NCI-H526 treated with DMSO at 0.1 percent for 48 hours (cell line): ENCODE data around the gene EDDM13.
"Not testable (repeated sequence)": the region's sequence is repeated elsewhere in the genome, so short reads cannot be mapped to it uniquely, and the experiment has no call there.

Source experiments
- DNase-seq: peaks from one replicate; lab custom pipeline; 2025; lab: John Stamatoyannopoulos, UW

EDDM13 gene, protein sequence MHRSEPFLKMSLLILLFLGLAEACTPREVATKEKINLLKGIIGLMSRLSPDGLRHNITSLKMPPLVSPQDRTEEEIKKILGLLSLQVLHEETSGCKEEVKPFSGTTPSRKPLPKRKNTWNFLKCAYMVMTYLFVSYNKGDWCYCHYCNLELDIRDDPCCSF

DNA sequence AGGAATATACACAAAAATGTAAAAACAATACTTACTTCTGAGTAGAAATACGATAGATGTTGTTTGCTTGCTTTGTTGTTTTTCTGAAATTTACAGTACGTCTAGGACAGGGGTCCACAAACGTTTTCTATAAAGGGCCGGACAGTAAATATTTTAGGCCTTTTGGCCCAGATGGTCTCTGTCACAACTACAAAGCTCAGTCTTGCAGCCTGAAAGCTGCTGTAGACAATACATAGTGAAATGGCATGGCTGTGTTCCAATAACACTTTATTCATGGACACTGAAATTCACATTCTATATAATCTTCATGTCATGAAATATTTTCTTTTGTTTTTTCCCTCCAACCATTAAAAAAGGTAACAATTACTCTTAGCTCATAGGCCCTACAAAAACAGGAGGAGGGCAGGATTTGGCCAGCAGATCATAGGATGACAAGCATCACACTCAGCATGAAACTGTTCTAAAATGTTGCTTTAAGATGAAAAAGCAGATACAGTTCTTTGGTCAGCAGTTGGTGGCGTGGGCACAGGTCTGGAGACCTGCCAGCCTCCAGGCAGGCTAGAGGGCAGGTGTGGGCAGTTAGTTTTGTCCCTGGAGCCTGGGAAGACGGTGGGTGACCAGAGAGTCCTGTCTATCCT, at the start of gene EDDM13:
Gene EDDM13, plus strand, starts transcription at position 588 of the 638 bp plus-strand sequence. CDS start 87 bp downstream, outside the sequence.
- no peak for DNase-seq

DNA sequence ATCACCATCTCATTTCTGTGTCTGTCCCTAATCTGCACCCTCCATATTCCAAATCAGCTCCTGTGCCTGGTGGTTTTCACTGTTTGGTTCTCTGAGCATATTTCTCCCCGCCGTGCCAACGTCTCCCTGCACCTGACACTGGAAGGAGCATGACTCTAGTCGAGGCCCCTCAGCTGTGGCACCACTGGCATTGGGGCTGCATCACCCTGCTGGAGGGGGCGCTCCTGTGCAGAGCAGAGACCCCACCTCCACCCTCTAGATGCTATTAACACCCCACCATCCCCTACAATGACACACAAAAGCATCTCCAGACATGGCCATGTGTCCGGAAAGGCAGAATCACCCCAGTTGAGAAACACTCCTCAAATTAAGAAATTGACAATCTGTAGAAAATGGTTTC, 49.6 kb upstream of the EDDM13 start:
- no peak for DNase-seq

DNA sequence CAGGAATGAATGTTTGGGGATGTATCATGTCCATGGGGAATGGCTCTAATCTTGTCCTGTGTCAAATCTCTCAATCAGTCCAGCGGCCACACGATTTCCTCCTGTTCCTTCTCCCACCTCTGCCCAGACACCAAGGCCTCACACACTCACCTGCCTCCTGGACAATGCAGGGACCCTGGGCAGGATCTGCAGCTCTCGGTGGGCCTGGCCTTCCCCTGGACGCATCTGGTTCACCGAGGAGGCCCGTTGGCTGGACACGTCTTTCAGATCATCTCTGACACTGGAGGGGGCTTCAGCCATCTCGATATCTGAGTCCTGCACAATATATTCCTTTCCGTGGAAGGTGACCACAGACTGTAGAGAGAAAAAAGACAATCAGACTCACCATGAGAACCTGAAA, 49.1 kb upstream of the EDDM13 start:
- DNase-seq: no peak

DNA sequence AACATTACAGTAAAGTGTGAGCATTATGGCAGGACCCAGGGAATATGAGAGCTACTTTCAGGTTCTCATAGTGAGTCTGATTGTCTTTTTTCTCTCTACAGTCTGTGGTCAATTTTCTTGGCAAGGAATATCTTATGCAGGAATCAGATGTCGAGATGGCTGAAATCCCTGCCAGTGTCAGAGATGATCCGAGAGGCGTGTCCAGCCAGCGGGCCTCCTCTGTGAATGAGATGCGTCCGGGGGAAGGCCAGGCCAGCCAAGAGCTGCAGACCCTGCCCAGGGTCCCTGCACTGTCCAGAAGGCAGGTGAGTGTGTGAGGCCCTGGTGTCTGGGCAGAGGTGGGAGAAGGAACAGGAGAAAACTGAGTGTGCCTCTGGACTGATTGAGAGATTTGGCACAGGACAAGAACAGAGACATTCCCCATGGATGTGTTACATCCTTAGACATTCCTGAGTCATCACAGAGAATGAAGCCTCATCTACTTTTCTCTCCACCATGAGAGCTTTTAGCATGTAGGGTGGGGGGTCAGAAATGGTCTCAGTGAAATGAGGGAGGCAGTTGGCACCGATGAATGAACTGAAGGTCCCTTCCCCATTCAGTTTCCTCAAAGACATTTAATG, 27.3 kb upstream of the EDDM13 start:
- DNase-seq: no peak

DNA sequence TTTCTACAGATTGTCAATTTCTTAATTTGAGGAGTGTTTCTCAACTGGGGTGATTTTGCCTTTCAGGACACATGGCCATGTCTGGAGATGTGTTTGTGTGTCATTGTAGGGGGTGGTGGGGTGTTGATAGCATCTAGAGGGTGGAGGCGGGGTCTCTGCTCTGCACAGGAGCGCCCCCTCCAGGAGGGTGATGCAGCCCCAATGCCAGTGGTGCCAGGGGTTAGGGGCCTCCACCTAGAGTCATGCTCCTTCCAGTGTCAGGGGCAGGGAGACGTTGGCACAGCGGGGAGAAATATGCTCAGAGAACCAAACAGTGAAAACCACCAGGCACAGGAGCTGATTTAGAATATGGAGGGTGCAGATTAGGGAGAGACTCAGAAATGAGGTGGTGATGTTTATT, 26.8 kb upstream of the EDDM13 start:
- DNase-seq: not testable (repeated sequence)

DNA sequence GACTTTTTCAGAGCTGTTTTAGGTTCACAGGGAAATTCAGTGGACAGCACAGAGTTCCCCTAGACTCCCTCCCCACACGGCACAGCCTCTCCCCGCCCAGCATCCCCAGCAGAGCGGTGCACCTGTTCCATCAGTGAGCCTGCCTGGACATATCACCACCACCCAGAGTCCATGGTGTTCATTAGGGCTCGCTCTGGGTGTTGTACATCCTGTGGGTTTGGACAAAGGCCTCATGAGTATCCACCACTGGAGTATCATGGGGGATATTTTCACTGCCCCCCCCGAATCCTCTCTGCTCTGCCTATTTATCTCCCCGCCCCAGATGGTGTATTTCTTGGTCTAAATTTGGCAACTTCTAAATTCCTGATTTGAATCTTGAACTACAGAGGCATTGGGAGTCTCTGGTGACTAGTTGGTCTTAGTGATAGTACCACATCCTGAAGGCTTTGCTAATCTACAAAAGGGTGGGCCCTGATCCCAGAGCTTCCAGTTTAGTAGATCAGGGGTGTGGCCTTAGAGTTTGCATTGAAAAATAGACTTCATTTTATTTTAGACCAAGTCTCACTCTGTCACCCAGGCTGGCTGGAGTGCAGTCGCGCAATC, 23.7 kb upstream of the EDDM13 start:
- not testable (repeated sequence) for DNase-seq

DNA sequence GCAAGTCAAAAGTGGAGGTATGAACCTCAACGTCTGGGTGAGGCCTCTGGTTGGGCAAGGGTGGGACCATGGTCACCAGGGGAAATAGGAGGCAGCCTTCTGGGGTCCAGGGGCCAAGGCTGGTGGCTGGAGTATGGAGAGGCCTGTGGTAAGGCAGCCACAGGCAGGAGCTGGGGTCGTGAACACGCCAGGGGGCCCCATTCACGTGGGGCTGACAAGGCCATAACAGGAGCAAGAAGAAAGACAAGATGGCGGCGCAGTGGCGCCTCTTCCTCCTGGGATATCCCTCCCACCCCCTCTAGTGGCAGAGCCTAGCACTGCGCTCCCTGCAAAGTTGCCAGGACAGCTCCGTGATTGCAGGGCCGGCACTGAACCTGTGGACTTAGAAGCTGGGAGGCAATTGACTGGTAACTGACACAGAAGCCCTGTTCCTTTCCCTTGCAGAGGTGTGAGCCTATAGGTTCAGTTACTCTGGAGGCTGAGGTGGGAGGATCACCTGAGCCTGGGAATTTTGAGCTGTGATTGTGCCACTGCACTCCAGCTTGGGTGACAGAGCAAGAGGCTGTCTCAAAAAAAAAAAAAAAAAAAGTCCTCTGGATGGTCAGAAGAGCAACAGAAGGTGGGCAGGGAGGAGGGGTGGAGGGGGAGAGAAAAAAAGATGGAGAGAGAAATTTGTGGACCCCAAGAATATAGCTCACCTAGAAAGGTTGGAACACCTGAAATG, 19.7 kb upstream of the EDDM13 start:
- peak; percentile 22 for DNase-seq

DNA sequence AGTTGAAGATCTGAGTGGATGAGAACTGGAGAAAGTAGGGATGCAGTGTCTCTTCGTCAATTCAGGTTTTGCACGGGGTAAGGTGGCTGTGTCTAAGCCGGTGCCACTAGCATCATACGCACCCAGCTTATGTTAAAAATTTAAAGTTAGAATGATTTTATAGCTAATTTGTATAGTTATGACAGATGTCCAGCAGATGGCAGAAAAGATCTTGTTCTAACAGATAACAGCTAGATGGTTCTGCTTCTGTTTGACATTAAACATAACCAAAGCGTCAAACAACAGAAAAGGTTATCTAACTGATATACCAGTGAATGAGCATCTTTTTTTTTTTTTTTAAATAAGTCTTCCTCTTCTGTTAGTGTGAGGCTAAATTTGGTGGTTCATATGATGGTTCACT, 18.8 kb upstream of the EDDM13 start:
- peak; percentile 68 for DNase-seq

DNA sequence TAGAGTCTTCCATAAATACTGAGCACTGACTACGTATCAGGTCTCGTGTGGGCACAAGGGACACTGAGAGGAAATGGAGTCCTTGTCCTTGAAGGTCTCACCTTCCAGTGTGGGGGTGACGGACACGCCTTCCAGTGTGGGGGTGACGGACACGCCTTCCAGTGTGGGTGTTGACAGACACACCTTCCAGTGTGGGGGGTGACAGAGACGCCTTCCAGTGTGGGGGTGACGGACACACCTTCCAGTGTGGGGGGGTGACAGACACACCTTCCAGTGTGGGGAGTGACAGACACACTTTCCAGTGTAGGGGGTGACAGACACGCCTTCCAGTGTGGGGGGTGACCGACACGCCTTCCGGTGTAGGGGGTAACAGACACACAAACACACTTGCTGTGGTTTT, 14.3 kb upstream of the EDDM13 start:
- DNase-seq: no peak

DNA sequence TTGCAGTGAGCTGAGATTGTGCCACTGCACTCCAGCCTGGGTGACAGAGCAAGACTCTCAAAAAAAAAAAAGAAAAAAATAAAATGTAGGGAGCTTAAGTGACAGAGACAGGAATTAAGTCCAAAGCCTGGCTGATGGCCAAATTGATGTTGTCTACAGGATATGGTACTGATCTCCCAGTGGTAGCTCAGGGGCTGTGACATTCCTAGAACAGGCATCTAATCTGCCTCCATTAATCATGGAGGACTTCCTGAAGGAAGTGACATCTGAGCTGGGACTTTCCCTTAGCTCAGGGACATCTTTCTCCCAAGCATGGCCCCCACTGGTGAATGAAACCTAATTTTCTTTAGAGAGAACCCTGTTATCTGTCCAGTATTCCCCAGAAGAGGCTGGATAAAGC, 11.4 kb upstream of the EDDM13 start:
- DNase-seq: no peak

DNA sequence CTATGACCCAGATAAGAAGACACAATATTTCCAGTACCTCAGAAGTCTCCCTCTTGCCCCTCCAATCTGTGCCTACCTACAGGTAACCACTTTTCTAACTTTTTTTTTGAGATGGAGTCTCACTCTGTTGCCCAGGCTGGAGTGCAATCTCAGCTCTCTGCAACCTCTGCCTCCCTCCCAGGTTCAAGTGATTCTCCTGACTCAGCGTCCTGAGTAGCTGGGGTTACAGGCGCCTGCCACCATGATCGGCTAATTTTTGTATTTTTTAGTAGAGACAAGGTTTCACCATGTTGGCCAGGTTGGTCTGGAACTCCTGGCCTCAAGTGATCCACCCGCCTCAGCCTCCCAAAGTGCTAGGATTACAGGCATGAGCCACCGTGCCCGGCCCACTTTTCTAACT, 10.6 kb upstream of the EDDM13 start:
- not testable (repeated sequence) for DNase-seq

DNA sequence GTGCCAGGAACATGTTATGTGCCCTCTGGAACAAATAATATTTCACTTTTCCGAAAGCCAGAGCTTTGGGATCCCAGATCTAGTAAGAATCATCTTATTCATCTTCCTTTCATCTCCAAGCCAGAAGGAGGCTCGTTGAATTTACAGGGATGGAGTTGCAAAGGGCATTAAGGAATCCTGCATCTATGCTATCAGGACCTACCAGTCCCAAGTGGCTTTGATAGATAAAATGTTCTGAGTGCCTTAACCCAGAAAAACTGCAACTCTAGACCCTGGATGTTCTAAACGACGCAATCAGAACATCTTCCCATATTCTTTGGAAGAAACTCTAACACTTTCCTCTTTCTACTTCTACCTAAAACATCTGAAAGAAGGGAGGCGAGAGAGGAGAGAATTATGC, 9.2 kb upstream of the EDDM13 start:
- DNase-seq: no peak

DNA sequence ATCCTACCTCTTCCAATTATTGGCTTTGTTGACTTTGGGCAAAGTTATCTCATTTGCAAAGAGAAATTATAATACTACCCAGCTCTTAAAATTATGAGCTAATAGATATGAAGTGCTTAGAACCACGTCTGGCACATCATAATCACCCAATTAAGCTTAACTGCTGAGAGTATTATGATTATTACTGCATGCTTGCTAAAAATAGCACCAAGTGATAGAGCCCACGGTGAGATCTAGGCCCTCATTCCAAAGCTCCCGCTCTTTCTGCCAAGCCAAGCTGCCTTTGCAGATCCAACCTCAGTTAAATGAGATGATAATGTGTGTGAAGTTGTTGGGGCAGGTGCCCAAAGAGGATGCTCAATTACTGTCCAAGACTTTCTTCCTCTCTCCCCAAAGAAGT, 6.5 kb upstream of the EDDM13 start:
- DNase-seq: no peak

DNA sequence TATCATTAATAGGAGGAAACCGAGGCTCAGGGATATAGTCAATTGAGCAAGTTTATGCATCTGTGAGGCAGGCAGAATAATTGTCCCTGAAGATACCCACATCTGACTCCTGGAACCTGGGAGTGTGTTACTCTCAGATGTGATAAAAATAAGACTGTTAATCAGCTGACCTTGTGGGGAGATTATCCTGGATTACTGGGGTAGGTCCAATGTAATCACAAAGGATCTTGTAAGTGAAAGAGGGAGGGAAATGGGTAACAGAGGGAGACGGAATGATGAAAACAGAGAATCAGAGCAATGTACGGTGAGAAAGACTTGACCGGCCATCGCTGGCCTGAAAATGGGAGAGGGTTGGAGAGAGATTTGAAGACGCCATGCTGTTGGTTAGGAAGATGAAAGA, 3.2 kb upstream of the EDDM13 start:
- no peak for DNase-seq

DNA sequence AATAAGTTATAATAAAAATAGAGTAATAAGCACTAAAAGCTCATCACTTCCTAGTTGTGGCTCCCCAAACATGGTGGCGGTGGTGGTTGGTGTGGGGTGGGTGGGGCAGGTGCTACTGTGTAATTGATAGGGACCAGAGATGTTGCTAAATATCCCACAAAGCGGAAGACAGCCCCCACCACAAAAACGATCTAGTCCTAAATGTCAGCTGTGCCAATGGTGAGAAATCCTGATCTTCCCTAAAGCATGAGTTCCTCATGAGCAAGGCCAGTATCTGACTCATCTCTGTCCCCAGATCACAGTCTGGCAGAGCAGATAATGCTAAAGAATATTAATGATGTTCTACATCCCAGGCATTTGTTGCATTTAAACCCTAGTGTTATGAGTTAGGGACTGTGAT, 1.9 kb upstream of the EDDM13 start:
- no peak for DNase-seq

DNA sequence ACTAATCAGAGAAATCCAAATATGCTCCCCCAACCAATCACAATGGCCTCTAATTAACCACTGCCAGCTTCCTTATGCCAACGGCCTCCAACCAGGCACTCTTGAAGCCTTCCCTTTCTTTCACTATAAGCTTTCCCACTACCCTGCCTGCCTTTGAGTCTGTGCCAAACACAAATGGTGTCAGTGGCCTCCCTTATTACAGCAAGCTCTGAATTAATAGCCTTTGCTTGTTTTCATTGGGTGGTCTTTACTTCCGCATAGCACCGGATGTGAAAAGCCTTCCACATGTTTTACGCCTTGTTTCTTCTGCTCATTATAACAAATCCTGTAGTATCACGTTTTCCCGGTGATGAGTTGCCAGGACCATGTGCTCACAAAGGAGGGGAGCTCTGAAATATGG, 1.4 kb upstream of the EDDM13 start:
- DNase-seq: no peak

DNA sequence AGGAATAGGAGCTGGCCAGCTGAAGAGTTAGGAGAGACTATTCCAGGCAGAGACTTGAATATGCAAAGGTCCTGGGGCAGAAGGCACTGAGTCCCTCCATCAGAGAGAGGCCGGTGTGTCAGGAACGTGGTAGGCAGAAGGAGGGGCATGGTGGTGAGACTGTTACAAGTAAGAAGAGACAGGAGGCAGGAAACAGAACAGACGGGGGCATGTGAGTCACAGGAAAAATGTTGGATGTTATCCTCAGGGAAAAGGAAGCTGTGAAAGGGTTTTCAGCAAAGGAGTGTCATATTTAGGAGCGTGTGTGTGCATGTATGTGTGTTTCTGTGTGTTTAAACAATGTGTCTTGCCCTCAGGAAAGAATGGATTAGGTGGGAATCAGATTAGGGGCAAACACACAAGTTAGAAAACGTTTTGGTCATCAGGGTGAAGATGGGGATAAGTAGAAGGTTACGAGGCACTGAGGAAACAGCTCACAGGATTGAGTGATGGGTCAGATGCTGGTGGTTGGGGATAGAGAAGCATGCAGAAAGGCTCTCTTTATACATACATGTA, 1.1 kb downstream of the EDDM13 start:
- DNase-seq: no peak

DNA sequence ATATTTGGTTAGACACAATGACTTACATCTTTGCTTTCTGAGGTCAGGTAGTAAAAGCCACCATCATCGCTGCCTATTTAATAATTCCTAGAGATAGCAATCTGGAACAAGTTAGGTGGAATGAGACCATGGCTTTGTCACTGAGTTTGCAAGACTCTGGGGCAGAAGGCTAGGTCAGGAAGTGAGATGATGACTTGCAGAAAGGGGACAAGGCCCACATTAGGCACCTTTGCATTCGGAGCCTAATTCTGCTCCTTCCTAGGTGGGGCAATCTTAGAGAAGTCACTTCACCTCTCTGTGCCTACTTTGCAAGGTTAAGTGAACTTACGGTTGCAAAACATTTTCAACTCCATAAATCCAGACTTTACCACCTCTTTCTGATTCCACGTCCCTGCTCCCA, 10.3 kb downstream of the EDDM13 start:
- no peak for DNase-seq

DNA sequence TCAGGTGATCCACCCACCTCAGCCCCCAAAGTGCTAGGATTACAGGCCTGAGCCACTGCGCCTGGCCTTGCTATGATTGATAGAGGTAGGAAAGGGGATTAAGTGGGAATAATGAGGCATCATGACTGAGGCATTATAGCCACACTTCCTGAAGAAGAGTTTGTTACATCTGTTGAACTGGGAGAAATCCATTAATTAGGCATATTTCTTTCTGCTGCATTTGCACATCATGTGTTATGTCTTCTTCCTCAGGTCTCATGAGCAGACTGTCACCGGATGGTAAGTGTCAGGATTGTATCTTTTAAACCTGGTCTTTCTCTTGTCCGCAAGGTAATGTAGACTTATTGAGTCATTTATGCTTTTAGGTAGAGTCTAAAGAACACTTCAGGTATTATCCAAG, 12.2 kb downstream of the EDDM13 start:
- DNase-seq: no peak

DNA sequence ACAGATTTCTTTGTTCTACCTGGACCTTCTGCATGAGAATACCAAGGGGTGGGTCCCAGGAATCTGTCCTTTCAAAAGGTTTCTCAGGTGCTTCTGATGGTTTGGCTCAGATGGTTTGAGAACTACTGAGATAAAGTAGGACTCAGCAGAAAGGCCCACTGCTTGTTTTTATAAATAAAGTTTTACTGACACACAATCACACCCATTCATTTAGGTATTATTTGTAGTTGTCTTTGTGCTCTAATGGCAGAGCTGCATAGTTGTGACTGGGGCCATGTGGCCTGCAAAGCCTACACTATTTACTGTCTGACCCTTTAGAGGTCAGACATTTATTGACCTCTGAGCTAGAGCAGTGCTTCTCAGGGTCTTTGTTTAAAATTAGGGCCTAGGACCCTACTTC, 17.6 kb downstream of the EDDM13 start:
- no peak for DNase-seq

DNA sequence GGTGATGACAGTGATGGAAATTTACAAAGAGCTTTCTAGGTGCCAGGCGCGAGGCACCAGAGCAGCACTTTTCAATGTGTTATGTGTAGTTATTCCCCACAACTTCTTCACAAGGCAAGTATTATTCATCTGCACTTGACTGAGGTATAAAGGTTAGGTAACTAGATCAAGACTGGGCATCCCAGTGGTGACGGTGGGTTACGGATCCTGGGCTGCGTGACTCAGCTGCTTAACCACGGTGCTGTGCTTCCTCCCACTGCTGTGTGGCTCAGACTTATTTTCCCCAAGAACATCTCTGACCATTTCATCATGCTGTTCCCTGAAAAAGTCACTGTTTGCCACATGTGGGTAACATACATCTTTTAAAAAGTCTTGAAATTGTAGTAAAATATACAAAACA, 19.3 kb downstream of the EDDM13 start:
- no peak for DNase-seq

DNA sequence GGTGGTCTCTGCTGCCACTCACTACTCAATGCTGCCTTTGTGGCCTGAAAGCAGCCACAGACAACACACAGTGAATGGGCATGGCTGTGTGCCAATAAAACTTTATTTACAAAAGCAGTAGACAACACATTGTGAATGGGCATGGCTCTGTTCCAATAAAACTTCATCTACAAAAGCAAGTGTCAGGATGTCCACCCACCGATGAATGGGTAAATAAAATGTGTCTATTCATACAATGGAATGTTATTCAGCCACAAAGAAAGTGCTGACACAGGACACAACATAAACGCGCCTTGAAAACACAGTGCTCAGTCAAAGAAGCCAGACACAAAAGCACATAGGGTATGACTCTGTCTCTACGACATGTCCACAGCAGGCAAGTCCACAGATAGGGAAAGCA, 22.0 kb downstream of the EDDM13 start:
- DNase-seq: no peak
